ENCODE measurements around the gene EPC1. TPM values are rescaled to one million over a fixed set of nuclear protein-coding genes. Genes with fewer than 3 reads are reported as not detected.
A peak's percentile ranks its signal among the peaks of the same experiment; 100 is the strongest.

Gene EPC1
- total RNA-seq, 1 donor from 2014 or later = 25.7 TPM

- Histone ChIP-seq H4K20me1 (ENCODE audit: insufficient read depth, low read length) (no peaks in the 10 kb centered on the region), H3K9ac (ENCODE audit: low read length) (no peak overlapping the region), H3K27ac (ENCODE audit: low read depth, low read length) (no peak overlapping the region), H3K4me2 (ENCODE audit: low read length) (no peak overlapping the region), H3K27me3 (ENCODE audit: insufficient read depth, low read length) (no peaks in the 10 kb centered on the region), H2AFZ (ENCODE audit: low read depth, low read length) (no peak overlapping the region), H3K79me2 (ENCODE audit: insufficient read depth, low read length) (no peaks in the 10 kb centered on the region), H3K4me3 (ENCODE audit: insufficient read depth, low read depth, low read length) (no peak overlapping the region), H3K36me3 (ENCODE audit: insufficient read depth, low read length) (no peaks in the 10 kb centered on the region), H3K9me3 (ENCODE audit: insufficient read depth, low read depth, low read length) (no peaks in the 10 kb centered on the region), H3K4me1 (ENCODE audit: insufficient read depth, low read length) (no peaks in the 10 kb centered on the region)
- no peak for DNase-seq (ENCODE audit: low read depth)
- no peaks in the 10 kb centered on the region for H3K27me3 Mint-ChIP-seq (ENCODE audit: low read depth, unreplicated experiment)
- H3K4me3 Mint-ChIP-seq (ENCODE audit: unreplicated experiment) = no peak overlapping the region
- TF ChIP-seq EZH2 (IDR thresholded peaks at IDR 0.05; ENCODE audit: insufficient read depth, low read length) = no peak
- TF ChIP-seq, protein P1, sequence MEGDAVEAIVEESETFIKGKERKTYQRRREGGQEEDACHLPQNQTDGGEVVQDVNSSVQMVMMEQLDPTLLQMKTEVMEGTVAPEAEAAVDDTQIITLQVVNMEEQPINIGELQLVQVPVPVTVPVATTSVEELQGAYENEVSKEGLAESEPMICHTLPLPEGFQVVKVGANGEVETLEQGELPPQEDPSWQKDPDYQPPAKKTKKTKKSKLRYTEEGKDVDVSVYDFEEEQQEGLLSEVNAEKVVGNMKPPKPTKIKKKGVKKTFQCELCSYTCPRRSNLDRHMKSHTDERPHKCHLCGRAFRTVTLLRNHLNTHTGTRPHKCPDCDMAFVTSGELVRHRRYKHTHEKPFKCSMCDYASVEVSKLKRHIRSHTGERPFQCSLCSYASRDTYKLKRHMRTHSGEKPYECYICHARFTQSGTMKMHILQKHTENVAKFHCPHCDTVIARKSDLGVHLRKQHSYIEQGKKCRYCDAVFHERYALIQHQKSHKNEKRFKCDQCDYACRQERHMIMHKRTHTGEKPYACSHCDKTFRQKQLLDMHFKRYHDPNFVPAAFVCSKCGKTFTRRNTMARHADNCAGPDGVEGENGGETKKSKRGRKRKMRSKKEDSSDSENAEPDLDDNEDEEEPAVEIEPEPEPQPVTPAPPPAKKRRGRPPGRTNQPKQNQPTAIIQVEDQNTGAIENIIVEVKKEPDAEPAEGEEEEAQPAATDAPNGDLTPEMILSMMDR (IDR thresholded peaks at IDR 0.05; ENCODE audit: insufficient read depth, low read depth, low read length) = no peak
- H3K36me3 Mint-ChIP-seq (ENCODE audit: low read depth, unreplicated experiment) = no peaks in the 10 kb centered on the region
- H3K9me3 Mint-ChIP-seq (ENCODE audit: unreplicated experiment) = no peaks in the 10 kb centered on the region
- no peak for FAIRE-seq
- H3K4me1 Mint-ChIP-seq (ENCODE audit: low read depth, unreplicated experiment) = no peaks in the 10 kb centered on the region
- H3K27ac Mint-ChIP-seq (ENCODE audit: unreplicated experiment) = no peak overlapping the region
Observed at GRCh38 chr10:32390193-32390592, 43.2 kb upstream of the EPC1 start.

DNA sequence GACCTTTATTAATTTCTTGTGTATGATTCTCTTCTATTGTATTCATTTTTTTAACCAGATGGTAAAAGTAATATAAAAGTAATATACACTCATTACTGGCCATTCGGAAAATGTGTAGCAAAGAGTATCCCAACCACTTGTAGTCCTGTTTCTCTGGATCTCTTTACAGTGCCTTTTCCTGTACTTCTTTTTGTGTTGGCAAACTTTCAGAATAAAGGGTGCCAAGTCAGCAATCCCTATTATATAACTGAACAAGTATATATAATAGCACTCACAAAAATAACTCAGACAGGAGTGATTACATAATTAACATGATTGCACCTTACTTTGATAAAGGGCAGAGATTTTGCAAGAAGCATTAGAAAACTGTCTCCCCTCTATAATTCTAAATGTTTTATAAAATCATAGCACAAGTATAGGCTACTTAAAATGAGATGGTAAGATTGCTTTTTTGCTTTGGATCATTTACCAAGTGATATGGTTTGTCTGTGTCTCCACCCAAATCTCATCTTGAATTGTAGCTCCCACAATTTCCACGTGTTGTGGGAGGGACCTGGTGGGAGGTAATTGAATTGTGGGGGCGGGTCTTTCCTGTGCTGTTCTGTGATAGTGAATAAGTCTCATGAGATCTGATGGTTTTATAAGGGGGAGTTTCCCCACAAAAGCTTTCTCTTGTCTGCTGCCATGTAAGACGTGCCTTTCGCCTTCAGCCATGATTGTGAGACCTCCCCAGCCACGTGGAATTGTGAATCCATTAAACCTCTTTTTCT lies 41.5 kb upstream of the EPC1 start:
- Histone ChIP-seq H3K9me3 (ENCODE audit: insufficient read depth, low read depth, low read length) (no peaks in the 10 kb centered on the region), H2AFZ (ENCODE audit: low read depth, low read length) (no peak overlapping the region), H3K4me2 (ENCODE audit: low read length) (no peak overlapping the region), H3K36me3 (ENCODE audit: insufficient read depth, low read length) (no peaks in the 10 kb centered on the region), H3K79me2 (ENCODE audit: insufficient read depth, low read length) (no peaks in the 10 kb centered on the region), H3K9ac (ENCODE audit: low read length) (no peak overlapping the region), H3K27ac (ENCODE audit: low read depth, low read length) (no peak overlapping the region), H3K4me1 (ENCODE audit: insufficient read depth, low read length) (no peaks in the 10 kb centered on the region), H3K4me3 (ENCODE audit: insufficient read depth, low read depth, low read length) (no peak overlapping the region), H3K27me3 (ENCODE audit: insufficient read depth, low read length) (no peaks in the 10 kb centered on the region), H4K20me1 (ENCODE audit: insufficient read depth, low read length) (no peaks in the 10 kb centered on the region)
- no peak for TF ChIP-seq EZH2 (IDR thresholded peaks at IDR 0.05; ENCODE audit: insufficient read depth, low read length)
- TF ChIP-seq, protein P1 (IDR thresholded peaks at IDR 0.05; ENCODE audit: insufficient read depth, low read depth, low read length) = no peak
- DNase-seq (ENCODE audit: low read depth) (no peak), FAIRE-seq (no peak)
- H3K27ac Mint-ChIP-seq (ENCODE audit: unreplicated experiment) = no peak overlapping the region
- no peaks in the 10 kb centered on the region for H3K27me3 Mint-ChIP-seq (ENCODE audit: low read depth, unreplicated experiment)
- H3K4me1 Mint-ChIP-seq (ENCODE audit: low read depth, unreplicated experiment) = no peaks in the 10 kb centered on the region
- no peak overlapping the region for H3K4me3 Mint-ChIP-seq (ENCODE audit: unreplicated experiment)
- H3K36me3 Mint-ChIP-seq (ENCODE audit: low read depth, unreplicated experiment) = no peaks in the 10 kb centered on the region
- H3K9me3 Mint-ChIP-seq (ENCODE audit: unreplicated experiment) = no peaks in the 10 kb centered on the region

DNA sequence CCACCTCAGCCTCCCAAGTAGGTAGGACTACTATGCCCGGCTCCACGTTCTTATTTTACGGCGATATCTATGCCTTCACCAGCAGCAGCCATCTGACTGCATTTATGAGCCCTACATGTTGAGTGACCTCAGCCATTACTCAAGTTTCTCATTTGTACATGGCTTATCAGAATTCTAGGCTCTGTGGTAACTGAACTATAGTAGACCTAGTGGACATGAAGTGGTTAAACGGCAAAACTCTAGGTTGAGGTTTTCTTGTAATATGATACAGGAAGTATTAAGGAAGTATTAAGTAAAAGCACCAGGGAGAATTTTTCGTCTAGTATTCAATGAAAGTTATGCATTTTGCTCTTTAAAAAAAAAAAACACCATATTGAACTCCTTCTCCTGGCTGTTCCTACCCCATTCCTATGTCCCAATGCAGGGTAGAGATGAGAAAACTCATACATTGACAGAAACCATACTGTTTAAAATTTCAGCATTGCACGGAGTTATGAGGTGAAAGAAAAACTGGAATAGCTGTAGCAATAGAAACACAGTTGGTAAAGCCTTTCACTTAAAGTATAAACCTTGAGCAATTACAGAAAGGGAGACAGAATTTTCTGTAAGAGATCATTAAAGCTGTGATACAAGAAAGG lies 39.8 kb upstream of the EPC1 start:
- Histone ChIP-seq H4K20me1 (ENCODE audit: insufficient read depth, low read length) (no peaks in the 10 kb centered on the region), H3K4me1 (ENCODE audit: insufficient read depth, low read length) (no peaks in the 10 kb centered on the region), H3K4me2 (ENCODE audit: low read length) (peak overlapping the region; percentile 5), H3K36me3 (ENCODE audit: insufficient read depth, low read length) (no peaks in the 10 kb centered on the region), H3K9me3 (ENCODE audit: insufficient read depth, low read depth, low read length) (no peaks in the 10 kb centered on the region), H3K79me2 (ENCODE audit: insufficient read depth, low read length) (no peaks in the 10 kb centered on the region), H3K9ac (ENCODE audit: low read length) (no peak overlapping the region), H3K27me3 (ENCODE audit: insufficient read depth, low read length) (no peaks in the 10 kb centered on the region), H2AFZ (ENCODE audit: low read depth, low read length) (no peak overlapping the region), H3K4me3 (ENCODE audit: insufficient read depth, low read depth, low read length) (no peak overlapping the region), H3K27ac (ENCODE audit: low read depth, low read length) (no peak overlapping the region)
- TF ChIP-seq EZH2 (IDR thresholded peaks at IDR 0.05; ENCODE audit: insufficient read depth, low read length) = no peak
- no peaks in the 10 kb centered on the region for H3K36me3 Mint-ChIP-seq (ENCODE audit: low read depth, unreplicated experiment)
- peak; percentile 3 for DNase-seq (ENCODE audit: low read depth)
- no peaks in the 10 kb centered on the region for H3K27me3 Mint-ChIP-seq (ENCODE audit: low read depth, unreplicated experiment)
- no peak overlapping the region for H3K27ac Mint-ChIP-seq (ENCODE audit: unreplicated experiment)
- H3K4me1 Mint-ChIP-seq (ENCODE audit: low read depth, unreplicated experiment) = no peaks in the 10 kb centered on the region
- no peak for FAIRE-seq
- H3K9me3 Mint-ChIP-seq (ENCODE audit: unreplicated experiment) = no peaks in the 10 kb centered on the region
- H3K4me3 Mint-ChIP-seq (ENCODE audit: unreplicated experiment) = no peak overlapping the region
